ENCODE measurements around the gene ERC1.

The ERC1 gene

GRCh38 chr12:1421091-1421846 is 430.2 kb downstream of the ERC1 start:
- no peak for FAIRE-seq

DNA sequence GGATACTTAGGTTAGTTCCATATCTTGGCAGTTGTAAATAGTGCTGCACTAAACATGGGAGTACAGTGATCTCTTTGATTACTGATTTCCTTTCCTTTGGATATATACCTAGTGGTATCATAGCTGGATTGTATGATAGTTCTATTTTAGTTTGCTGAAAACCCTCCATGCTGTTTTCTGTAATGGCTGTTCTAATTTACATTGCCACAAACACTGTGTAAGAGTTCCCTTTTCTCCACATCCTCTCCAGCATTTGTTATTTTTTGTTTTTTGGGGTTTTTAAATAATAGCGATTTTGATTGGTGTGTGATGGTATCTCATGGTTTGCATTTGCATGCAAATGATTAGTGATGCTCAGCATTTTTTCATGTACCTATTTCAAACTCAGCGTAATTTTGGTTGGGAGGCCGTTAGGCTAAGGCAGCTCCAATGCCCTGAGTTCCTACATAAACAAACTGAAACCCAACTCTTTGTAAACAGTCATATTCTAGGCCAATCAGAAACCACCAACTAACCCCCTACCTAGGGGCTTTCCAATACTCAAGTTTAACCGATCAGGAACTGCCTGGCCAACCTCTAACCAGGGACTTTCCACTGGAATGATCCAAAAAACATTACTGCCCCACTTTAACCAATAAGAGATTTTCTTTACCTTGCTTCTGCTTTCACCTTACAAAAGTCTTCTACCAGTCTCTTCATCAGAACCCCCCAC is 431.7 kb downstream of the ERC1 start:
- no peak for FAIRE-seq

DNA sequence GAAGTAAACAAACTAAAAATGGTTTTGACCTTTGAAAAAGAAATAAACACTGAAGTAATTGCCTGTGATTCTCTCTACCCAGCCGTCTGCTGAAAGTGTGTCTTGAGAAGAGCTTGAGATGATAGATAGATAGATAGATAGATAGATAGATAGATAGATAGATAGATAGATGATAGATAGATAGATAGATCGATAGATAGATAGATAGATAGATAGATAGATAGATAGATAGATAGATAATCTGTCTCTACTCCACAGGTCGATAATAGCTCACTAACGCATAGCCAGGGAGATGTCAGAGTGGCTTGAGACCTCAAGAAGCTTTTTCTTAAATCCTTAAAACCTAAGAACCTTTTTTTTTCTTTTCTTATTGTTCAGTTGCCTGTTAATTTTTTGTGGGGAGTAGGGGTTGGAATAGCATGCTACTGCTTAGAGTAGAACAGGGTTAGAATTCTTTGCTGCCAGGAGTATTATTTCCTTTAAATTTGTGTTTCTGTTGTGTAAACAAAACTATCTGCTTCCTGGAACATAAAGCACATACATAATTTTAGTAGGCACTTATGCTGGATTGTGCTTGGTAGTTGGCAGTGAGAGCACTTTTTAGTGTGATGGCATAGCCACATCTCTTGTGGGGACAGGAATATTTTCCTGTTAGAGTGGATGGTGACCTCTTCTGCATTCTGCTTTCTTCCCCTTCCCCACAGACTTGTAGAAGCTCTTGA is 433.8 kb downstream of the ERC1 start:
- FAIRE-seq = no peak

DNA sequence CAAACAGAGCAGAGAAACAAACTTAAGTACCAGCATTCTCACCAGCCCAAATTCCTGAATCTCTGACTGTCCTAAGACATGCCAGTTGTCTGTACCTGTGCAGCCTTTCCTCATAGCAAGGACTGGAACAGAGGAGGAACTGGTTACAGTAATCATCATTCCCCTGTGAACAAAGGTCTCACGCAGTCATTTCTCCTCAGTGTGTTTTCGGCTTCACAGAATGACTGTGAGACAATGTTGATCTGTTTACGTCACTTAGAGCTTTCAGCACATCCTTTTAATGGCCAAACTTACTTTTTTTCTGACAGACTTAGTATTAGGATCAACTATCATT is 434.3 kb downstream of the ERC1 start:
- no peak for FAIRE-seq

DNA sequence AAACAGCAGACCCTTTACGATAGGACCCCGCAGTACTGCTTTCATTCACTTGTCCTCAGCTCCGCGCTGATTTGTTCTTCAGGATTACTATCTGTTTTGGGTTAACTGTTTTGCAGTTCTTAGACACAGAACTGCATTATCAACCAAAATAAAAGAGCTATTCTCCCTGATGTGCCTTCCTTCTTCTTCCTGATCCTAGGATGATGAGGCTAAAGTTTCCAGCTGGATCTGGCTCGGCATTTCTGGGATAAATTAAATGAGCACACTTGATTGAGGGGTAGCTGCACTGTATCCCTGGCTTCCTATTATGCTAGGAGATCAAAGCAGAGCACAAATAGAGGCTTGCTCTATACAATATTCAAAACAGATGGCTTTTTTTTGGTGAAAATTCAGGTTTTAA is 437.6 kb downstream of the ERC1 start:
- no peak for FAIRE-seq

DNA sequence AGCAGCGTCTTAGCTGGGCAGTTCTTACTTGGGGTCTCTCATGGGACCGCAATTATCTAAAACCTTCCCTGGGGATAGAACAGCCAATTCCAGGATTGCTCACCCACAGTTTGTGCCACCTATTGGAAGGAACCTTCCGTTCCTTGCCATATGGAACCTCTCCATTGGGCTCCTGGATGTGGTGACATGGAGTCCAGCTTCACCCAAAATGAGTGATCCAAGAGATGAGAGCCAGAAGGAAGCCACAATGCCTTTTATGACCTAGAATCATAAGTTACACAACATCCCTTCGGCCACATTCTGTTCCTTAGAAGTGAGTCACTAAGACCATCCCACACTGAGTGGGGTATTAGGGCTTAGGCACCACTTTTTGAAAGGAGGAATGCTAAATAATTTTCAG is 439.0 kb downstream of the ERC1 start:
- FAIRE-seq = no peak

DNA sequence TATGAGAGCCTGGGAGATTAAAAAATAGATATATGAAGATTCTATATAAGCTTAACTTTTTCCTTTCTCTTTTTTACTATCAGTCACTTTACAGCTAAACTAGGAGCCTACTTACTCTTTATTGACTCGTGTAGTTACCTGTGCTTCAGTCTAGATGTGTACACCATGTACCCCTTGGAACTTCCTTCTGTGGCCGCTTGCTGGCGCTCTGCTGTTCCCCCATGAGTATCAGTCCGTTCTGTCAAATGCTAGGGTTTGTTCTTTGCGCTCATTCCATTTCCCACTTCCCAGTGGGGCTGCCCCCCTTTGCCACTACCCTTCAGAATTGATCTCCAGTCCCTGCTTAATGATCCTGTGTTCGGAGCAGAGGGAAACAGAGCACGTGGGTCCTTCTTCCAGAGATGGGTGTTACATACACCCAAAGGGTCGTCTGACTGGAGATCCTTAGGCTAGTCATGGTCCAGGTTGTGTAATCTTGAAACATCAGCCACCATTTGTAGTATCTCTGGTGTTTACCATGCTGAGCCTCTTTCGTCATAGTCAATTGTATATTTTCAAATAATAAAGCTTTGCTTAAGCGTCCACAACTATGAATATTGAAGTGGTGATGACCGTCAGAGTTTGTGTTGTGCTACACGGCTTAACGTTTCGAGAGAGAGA is 443.4 kb downstream of the ERC1 start:
- no peak for FAIRE-seq

DNA sequence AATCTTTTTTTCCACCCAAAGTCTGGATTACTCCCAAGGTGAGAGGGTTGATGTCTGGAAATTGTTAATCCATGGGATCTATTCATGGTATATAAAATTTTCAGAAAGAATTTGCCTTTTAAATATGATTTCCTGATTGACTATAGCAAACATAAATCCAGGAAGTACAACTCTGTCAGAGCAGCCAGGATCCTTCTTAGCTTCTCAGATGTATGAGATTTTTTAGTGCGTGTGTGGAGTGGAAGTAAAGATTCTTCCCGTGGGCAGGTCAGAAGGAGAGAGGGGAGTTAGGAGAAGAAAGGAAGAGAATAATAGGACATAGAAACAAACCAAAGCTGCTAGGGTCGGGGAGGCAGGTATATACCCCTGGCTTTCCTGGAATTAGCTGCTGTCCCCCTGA is 444.0 kb downstream of the ERC1 start:
- no peak for FAIRE-seq

DNA sequence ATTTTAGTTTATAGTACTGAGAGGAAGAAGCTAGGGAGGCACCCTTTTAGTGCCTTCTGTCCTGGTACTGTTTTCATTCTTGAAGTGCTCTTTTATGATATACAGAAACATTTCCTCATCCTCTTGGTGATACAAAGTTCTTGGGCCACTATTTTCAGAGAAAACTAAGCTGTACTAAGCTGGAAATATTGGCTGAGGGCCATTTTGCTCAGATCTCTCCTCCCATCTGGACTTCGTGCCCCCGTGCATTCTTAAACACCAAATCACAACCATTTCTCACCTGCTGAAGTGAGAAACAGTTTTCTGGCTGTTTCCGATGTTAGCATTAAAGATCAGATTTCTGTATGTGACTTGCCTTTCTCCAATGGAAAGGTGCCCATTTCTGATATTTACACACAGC is 444.4 kb downstream of the ERC1 start:
- no peak for FAIRE-seq

GRCh38 chr12:1436015-1436414 is 445.0 kb downstream of the ERC1 start:
- FAIRE-seq = no peak

DNA sequence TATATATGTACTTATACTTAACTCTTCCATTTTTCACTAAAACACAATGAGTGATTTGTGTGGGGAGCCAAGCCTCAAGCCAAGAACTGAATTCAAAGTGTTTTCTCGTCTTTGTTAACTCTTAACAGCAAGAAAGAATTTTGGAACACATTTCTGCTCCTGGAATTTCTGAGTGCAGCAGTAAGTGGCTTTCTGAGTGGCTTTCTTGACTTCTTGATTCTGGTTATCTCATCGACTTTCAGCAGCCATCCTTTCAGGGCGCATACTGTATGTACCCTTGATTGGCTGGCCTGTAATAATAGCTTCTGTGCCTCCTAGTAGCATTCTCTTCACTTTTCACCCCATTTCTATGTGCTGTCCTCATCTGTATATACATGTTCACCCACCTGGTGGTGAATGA is 446.0 kb downstream of the ERC1 start:
- FAIRE-seq = no peak

- no peak for FAIRE-seq
These were observed 448.2 kb downstream of the ERC1 start for GRCh38 chr12:1439201-1439600.

DNA sequence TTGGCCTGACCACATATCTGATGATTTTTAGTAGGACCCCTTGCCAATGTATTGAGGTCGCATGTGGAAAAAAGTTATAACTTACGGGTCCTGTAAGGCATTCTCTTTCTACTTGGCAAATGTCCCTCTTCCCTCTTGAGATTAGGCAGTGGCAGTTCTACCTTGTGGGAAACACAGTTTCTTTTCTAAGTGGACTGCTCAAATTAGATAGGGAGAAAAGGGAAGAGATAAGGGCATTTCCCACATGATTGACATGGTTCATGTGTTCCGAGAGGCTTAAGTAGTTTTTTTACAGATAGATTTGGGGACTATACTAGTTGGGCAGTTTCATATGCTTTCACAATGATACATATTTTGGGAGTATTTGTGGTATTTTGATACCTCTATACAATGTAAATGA is 448.7 kb downstream of the ERC1 start:
- no peak for FAIRE-seq

DNA sequence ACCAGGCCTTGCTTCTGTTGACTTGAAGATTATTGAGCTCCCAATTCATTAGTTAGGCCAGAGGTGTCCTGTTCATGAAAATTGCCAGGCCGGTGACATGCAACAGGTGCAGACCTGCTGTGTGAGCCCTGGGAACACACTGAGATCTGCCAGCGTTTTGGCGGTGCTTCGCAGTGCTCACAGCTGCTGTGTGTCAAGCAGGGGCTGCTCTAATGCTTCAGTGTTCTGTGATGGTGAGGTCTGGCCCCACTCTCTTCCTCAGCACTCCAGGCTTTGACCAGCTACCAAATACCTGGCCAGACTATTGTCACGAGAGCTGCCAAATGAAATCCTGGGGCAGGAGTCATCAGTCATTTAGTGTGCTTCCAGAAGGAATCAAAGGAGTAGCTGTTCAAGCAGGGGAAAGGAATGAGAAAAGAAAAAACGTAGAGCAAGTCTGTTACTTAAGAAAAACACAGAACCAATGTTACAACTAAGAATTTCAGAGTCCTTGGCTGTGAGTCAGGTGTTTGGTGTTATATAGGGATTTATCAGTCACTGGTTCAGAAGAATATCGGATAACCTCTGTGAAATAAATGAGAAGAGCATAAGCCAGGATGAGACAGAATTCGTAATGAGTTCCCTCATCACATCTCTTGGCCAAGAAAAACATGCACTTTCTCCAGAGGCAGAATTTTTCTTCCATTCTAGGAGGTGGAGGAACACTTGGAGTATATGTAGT is 452.6 kb downstream of the ERC1 start:
- no peak for FAIRE-seq

- FAIRE-seq = no peak
These were observed 453.1 kb downstream of the ERC1 start for GRCh38 chr12:1444142-1444516.

- no peak for FAIRE-seq
These were observed 454.8 kb downstream of the ERC1 start for GRCh38 chr12:1445807-1446206.

DNA sequence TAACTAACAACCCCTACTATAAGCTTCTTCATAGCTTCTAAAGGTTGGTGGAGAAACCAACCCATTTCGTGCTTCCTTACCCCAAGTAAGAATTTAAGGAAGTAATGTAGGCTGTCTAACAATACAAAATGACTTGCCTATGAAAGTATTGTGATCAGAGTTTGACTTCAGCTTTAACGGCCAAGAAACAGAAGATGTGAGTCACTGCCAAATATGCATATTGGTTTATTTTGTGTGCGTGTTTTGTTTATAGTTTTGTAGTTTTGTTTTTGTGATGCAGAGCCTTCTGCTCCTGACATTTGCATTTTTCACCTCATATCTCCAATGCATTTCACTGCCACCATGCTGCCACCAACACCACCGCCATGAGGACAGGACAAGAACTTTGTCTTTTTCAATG is 457.3 kb downstream of the ERC1 start:
- no peak for FAIRE-seq

DNA sequence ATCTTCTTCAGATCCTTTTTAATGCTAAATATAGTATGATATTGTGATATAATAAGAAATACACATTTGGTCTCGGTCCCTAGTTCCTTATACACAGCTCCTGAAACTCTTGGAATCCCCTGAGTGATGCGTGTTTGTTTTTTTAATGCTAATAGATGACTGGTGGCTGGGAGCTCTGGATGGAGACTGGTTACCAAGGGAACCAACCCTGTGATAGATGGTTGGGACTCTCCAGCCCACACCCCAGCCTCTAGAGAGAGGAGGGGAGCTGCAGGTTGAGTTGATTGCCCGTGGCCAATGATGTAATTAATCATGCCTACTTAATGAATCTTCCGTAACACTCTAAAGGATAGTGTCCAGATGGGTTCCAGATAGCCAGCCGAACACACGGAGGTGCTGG is 462.8 kb downstream of the ERC1 start:
- no peak for FAIRE-seq

- FAIRE-seq = no peak
These were observed 465.9 kb downstream of the ERC1 start for GRCh38 chr12:1456885-1457284.

DNA sequence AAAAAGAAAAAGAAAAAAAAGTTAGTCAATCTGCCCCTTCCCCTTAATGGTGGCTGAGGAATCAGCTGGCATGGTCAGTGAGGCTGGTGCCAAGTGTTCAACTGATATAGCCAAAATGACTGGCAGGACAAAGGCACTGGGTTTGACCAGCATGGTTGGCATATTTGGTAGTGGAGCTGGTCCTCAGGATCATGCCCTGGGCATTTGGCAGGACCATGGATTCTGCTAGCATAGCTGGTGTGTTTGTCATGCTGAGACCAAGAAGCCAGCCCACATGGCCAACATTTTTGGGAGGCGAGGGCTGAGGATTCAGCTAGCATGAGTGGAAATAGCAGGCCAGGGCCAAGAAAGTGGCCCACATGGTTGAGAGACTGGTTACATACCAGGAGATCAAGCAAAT is 466.9 kb downstream of the ERC1 start:
- FAIRE-seq = no peak

GRCh38 chr12:1459339-1459738 is 468.3 kb downstream of the ERC1 start:
- FAIRE-seq = no peak

- FAIRE-seq = no peak
These were observed 472.3 kb downstream of the ERC1 start for GRCh38 chr12:1463073-1463905.
